ENCODE measurements around the gene PML. TPM values are rescaled to one million over a fixed set of nuclear protein-coding genes. Genes with fewer than 3 reads are reported as not detected.

The PML gene
- total and polyA plus RNA-seq, 9 of the 15 experiments (the other 6 are each of a cell fraction or from before 2014, with no cell fraction given): 5.0 to 50.7 (median 10.1) TPM

GRCh38 chr15:74039656-74040010 lies 45.1 kb downstream of the PML start:
- ChIA-PET CTCF (ENCODE audit: low intra/inter-chr PET ratio) (no interaction called here), POLR2A (interaction anchor here (0.6 to 1.4 kb wide), 5 partner anchors 8 to 113 kb away, joined by 3 to 4 read pairs (median 4); no protein-coding TSS in a partner anchor)
- Histone ChIP-seq H3K9ac (ENCODE audit: insufficient read depth in 1 of 2, low read depth in 2 of 2, low read length in 2 of 2) (no peak overlapping the region), H3K36me3 (ENCODE audit: control insufficient read depth, insufficient read depth, low read length) (peaks cover 25% of the 10 kb centered on the region; the same call in 1 of the 3 replicates), H3K4me2 (ENCODE audit: insufficient read depth, low read length) (no peak overlapping the region), H3K9me1 (ENCODE audit: control insufficient read depth, insufficient read depth, low read length) (no peaks in the 10 kb centered on the region), H4K20me1 (replicated peaks; ENCODE audit: control insufficient read depth, insufficient read depth, low read length) (peaks cover 30% of the 10 kb centered on the region), H3K9me3 (replicated peaks; ENCODE audit: control insufficient read depth, insufficient read depth, low read depth, low read length) (no peaks in the 10 kb centered on the region), H3K27ac (ENCODE audit: extremely low read depth, low read depth, low read length) (no peak overlapping the region), H3K79me2 (ENCODE audit: control insufficient read depth, insufficient read depth, low read length) (no peaks in the 10 kb centered on the region), H3K4me3 (no peak overlapping the region), H3K4me1 (replicated peaks in 1 of 2; ENCODE audit: control insufficient read depth in 2 of 2, insufficient read depth in 2 of 2, low read length in 2 of 2) (peaks cover 0 to 13% of the 10 kb centered on the region in 2 experiments; a peak in 3 of 5 replicates), H3K27me3 (ENCODE audit: control insufficient read depth in 2 of 2, insufficient read depth in 2 of 2, low read length in 2 of 2) (peaks cover 0 to 29% of the 10 kb centered on the region in 2 experiments; a peak in 3 of 5 replicates), H2AFZ (ENCODE audit: low read depth, low read length) (no peak overlapping the region)
- WGBS (ENCODE audit: insufficient coverage, low coverage, missing lambda C conversion rate): 5% methylated on average over 5 of the region's 5 CpGs
- FAIRE-seq (no peak), ATAC-seq (no peak), DNase-seq (ENCODE audit: extremely low read depth in 1 of 4, low spot score in 3 of 4) (no peak)
- in situ Hi-C loops (cut with MboI): loop anchor here (5.0 kb wide), 1 partner anchor 62 kb away; no protein-coding TSS in a partner anchor
- no TSS peak for BruUV-seq (replicated peaks)
- intact Hi-C loops (cut with micrococcal nuclease): loop anchor here (5.0 kb wide), 1 partner anchor 47 kb away; the partner anchor contains the start of genes PML and STOML1
- no peak for TF ChIP-seq ETS1 (conservative IDR thresholded peaks at IDR 0.05; ENCODE audit: control insufficient read depth, low read depth, low read length)
- TF ChIP-seq MCM2 (IDR thresholded peaks at IDR 0.05; ENCODE audit: low read depth): no peak
- TF ChIP-seq, protein P1, sequence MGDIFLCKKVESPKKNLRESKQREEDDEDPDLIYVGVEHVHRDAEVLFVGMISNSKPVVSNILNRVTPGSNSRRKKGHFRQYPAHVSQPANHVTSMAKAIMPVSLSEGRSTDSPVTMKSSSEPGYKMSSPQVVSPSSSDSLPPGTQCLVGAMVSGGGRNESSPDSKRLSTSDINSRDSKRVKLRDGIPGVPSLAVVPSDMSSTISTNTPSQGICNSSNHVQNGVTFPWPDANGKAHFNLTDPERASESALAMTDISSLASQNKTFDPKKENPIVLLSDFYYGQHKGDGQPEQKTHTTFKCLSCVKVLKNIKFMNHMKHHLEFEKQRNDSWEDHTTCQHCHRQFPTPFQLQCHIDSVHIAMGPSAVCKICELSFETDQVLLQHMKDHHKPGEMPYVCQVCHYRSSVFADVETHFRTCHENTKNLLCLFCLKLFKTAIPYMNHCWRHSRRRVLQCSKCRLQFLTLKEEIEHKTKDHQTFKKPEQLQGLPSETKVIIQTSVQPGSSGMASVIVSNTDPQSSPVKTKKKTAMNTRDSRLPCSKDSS (IDR thresholded peaks at IDR 0.05; ENCODE audit: low read depth, partially characterized antibody): no peak
- no peak for TF ChIP-seq MTA2 (IDR thresholded peaks at IDR 0.05; ENCODE audit: low read depth)
- no peak for TF ChIP-seq ZFP1 (CRISPR knock-in tag; IDR thresholded peaks at IDR 0.05)

Measured in K562 (cell line).